Left ventricle myocardium inferior (tissue), 1 donor: ENCODE data around the gene EPHA5. TPM values are rescaled to one million over a fixed set of nuclear protein-coding genes. Genes with fewer than 3 reads are reported as not detected.

Experiments
- DNase-seq: peaks from one replicate; pipeline ENCODE4 v3.0.0-alpha.2; 2020
- H3K27ac ChIP-seq: fragments of 200-600 bp; replicated peaks from 2 replicates; pipeline ENCODE4 v1.8.0; 2021
- H3K27me3 ChIP-seq: fragments of 200-600 bp; 2 replicates; pipeline ENCODE4 v1.8.0; 2021; ENCODE audit warnings: low read depth
- H3K36me3 ChIP-seq: fragments of 200-600 bp; 2 replicates; pipeline ENCODE4 v1.8.0; 2021
- H3K4me1 ChIP-seq: fragments of 200-600 bp; 2 replicates; pipeline ENCODE4 v1.8.0; 2021
- H3K4me3 ChIP-seq: fragments of 200-600 bp; 2 replicates; pipeline ENCODE4 v1.8.0; 2021; ENCODE audit warnings: mild to moderate bottlenecking, moderate library complexity
- H3K9me3 ChIP-seq: fragments of 200-600 bp; replicated peaks from 2 replicates; pipeline ENCODE4 v1.8.0; 2021
- intact Hi-C: fragments of 100-400 bp; cut with micrococcal nuclease; formaldehyde crosslinking; loops from one replicate; pipeline ENCODE4 v1.11.0; 2022
- total RNA-seq: library from RNA; stranded (reverse); fragmentation: NEBNext Ultra II Directional; extraction: Animal tissue kit (Norgen Biotek cat#: 25700); gene quantifications from one replicate; pipeline ENCODE4 v1.2.1, GENCODE V29; 2021
- TF ChIP-seq, protein P1 (sequence below): fragments of 200-600 bp; IDR thresholded peaks from 2 replicates; pipeline ENCODE4 v1.8.0; 2021; ENCODE audit warnings: antibody characterized with exemption, mild to moderate bottlenecking, borderline replicate concordance
- donor health status: DM: no; HTN: yes; CAD: no; lungs with severe emphysema.

The EPHA5 gene
- total RNA-seq, 1 donor from 2014 or later = not detected

DNA sequence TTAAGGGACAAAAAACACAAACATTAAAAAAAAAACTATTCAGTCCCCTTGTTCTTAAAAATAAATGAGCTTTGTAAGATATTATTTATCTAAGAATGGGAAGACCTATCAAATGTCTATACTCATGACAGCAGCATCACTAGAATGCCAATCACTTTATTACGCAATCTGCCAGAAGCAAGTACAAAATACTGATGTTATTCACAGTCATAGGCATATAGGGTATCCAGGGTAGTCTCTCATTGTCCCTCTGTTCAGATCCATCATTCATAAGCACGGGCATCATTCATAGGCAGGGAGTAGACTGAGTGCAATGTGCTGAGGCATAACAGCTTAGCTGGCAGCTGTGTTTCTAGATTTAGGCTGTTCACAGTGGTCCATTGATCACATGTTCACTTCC lies 109.1 kb downstream of the EPHA5 start:
- Histone ChIP-seq H3K27ac (no peak overlapping the region), H3K36me3 (no peaks in the 10 kb centered on the region), H3K4me1 (no peaks in the 10 kb centered on the region), H3K27me3 (no peaks in the 10 kb centered on the region), H3K9me3 (no peaks in the 10 kb centered on the region), H3K4me3 (no peak overlapping the region)
- intact Hi-C loops = no loop called here
- TF ChIP-seq, protein P1, sequence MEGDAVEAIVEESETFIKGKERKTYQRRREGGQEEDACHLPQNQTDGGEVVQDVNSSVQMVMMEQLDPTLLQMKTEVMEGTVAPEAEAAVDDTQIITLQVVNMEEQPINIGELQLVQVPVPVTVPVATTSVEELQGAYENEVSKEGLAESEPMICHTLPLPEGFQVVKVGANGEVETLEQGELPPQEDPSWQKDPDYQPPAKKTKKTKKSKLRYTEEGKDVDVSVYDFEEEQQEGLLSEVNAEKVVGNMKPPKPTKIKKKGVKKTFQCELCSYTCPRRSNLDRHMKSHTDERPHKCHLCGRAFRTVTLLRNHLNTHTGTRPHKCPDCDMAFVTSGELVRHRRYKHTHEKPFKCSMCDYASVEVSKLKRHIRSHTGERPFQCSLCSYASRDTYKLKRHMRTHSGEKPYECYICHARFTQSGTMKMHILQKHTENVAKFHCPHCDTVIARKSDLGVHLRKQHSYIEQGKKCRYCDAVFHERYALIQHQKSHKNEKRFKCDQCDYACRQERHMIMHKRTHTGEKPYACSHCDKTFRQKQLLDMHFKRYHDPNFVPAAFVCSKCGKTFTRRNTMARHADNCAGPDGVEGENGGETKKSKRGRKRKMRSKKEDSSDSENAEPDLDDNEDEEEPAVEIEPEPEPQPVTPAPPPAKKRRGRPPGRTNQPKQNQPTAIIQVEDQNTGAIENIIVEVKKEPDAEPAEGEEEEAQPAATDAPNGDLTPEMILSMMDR = no peak
- DNase-seq = no peak

DNA sequence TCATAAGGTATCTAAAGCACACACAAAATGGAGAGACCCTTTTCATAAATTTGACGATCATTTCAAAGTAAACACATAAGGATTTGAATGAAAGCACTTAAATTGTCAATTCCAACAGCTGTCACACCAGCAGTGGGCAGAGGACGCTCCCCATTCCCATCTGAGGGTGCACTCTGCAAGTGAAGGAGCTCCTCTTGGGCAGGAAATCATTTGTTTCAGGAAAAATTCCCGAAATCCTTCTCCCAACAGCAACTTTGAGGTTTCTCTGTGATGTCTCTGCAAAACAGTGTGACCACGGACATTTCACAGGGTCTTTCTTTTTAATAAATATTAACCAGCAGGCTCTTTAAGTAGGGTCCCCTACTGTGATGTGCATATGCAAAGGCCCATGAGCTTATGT lies 111.0 kb downstream of the EPHA5 start:
- Histone ChIP-seq H3K36me3 (no peaks in the 10 kb centered on the region), H3K9me3 (no peaks in the 10 kb centered on the region), H3K27me3 (no peaks in the 10 kb centered on the region), H3K27ac (no peak overlapping the region), H3K4me1 (no peaks in the 10 kb centered on the region), H3K4me3 (no peak overlapping the region)
- no peak for DNase-seq
- TF ChIP-seq, protein P1 = no peak
- intact Hi-C loops = no loop called here

DNA sequence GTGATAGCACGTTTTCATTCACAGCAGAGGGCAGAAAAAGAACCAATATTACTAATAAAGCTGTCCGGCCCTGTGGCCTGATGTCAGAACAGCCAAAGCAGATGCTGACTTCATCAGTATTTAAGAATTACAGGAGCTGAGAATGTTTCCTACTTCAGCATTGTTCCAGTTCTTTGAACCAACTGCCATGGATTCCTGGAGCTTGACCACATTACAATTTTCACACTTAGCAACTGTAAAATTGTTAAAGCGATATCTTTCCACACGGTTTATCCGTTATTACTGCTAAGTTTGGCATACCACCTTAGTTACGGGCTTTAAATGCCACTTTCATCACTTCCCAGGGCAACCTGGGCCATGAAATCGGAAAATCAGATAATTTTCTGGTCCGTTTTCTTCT lies 118.2 kb downstream of the EPHA5 start:
- DNase-seq = no peak
- intact Hi-C loops = no loop called here
- H3K4me1 ChIP-seq = no peaks in the 10 kb centered on the region
- no peak overlapping the region for H3K4me3 ChIP-seq
- H3K36me3 ChIP-seq = no peaks in the 10 kb centered on the region
- H3K27ac ChIP-seq = no peak overlapping the region
- no peaks in the 10 kb centered on the region for H3K9me3 ChIP-seq
- TF ChIP-seq, protein P1 = no peak
- H3K27me3 ChIP-seq = no peaks in the 10 kb centered on the region

DNA sequence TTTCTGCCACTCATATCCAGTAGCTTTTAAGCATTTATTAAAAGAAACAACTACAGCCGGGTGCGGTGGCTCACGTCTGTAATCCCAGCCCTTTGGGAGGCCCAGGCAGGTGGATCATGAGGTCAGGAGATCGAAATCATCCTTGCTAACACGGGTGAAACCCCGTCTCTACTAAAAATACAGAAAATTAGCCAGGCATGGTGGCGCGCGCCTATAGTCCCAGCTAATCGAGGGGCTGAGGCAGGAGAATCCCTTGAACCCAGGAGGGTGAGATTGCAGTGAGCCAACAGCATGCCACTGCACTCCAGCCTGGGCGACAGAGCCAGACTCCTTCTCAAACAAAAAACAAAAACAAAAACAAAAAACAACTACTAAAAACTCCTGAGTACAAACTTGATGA lies 119.8 kb downstream of the EPHA5 start:
- TF ChIP-seq, protein P1 = no peak

DNA sequence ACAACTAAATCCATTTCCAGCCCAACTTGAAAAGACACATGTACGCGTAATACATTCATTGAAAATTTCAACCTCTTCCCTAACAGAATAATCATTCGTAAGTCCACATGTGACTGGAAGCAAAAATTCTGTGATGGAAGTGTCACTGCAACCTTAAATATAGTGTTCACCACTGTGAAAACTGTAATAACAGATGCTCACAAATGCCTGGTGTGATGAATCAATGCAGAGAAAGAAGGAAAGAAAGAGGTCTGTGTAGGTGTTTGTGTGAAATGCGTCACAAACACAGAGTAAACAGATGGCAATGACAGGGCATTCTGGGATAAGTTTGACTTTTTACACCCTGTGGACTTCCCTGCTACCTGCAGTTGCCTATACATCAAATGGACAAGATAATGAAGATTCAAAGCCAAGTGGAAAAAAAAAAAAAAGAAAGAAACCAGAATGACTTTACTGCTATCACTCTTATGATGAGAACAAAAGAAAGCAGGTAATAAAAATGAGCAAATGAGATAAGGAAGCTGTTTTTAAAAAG lies 123.3 kb downstream of the EPHA5 start:
- peaks cover 20% of the 10 kb centered on the region for H3K9me3 ChIP-seq
- TF ChIP-seq, protein P1 = no peak
- no peaks in the 10 kb centered on the region for H3K36me3 ChIP-seq
- no peaks in the 10 kb centered on the region for H3K27me3 ChIP-seq
- H3K4me3 ChIP-seq = no peak overlapping the region
- H3K27ac ChIP-seq = no peak overlapping the region
- H3K4me1 ChIP-seq = no peaks in the 10 kb centered on the region
- intact Hi-C loops = no loop called here
- no peak for DNase-seq

More for the DNA sequence above, 119.8 kb downstream of the EPHA5 start:
- Histone ChIP-seq H3K4me3 (no peak overlapping the region), H3K4me1 (no peaks in the 10 kb centered on the region), H3K9me3 (no peaks in the 10 kb centered on the region), H3K27ac (no peak overlapping the region), H3K27me3 (no peaks in the 10 kb centered on the region), H3K36me3 (no peaks in the 10 kb centered on the region)
- no peak for DNase-seq
- intact Hi-C loops = no loop called here
